ENCODE measurements around the gene GTPBP3. TPM values are rescaled to one million over a fixed set of nuclear protein-coding genes. Genes with fewer than 3 reads are reported as not detected.

The GTPBP3 gene
- total and polyA plus RNA-seq, 2 of the 13 experiments (the other 11 are each of a cell fraction or from before 2014, with no cell fraction given) = 17.5 to 30.0 TPM

DNA sequence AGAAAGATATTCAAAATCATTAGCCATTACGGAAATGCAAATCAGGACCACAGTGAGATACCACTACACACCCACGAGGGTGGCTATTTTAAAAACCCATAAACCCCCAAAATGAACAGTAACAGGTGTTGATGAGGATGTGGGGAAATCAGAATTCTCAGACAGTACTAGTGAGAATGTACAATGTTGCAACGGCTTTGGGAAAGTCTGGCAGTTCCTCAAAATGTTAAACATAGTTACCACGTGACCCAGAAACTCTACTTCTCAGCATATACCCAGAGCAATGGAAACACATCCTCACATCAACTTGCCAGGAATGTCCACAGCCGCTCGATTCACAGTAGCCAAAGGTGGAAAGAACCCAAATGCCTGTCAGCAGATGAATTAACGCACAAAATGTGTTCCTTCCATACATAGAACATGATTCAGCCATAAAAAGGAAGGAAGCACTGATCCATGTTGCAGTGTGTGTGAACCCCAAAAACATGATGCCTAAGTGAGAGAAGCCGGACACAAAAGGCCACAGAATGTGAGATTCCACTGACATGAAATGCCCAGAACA, 32.8 kb downstream of the GTPBP3 start:
- in situ Hi-C loops (cut with HindIII; ENCODE audit: extremely low pct_ligation_motif_present, low pct_unique_long_range_greater_than_20kb) = no loop called here
- intact Hi-C loops (cut with micrococcal nuclease; ENCODE audit: unreplicated experiment) = no loop called here

More for the DNA sequence above, 32.8 kb downstream of the GTPBP3 start:
- Histone ChIP-seq H3K27me3 (ENCODE audit: control insufficient read depth in 1 of 2, insufficient read depth in 2 of 2, low read length in 2 of 2) (peaks cover 0 to 3% of the 10 kb centered on the region in 2 experiments; a peak in 1 of 5 replicates), H3K4me1 (ENCODE audit: insufficient read depth, low read length) (no peaks in the 10 kb centered on the region), H3K79me2 (ENCODE audit: insufficient read depth, low read length) (no peaks in the 10 kb centered on the region), H3K4me2 (ENCODE audit: low read depth, low read length) (no peak overlapping the region), H2AFZ (ENCODE audit: low read length) (no peak overlapping the region), H4K20me1 (ENCODE audit: insufficient read depth, low read length) (no peaks in the 10 kb centered on the region), H3K4me3 (replicated peaks in 1 of 3; ENCODE audit: insufficient read depth in 1 of 3, low read depth in 2 of 3, low read length in 3 of 3) (no peak overlapping the region), H3K27ac (ENCODE audit: extremely low read length, insufficient read depth, low read length) (no peak overlapping the region), H3K9ac (ENCODE audit: insufficient read depth, low read depth, low read length) (no peak overlapping the region), H3K36me3 (replicated peaks in 1 of 2; ENCODE audit: control insufficient read depth in 1 of 2, insufficient read depth in 2 of 2, low read length in 2 of 2) (no peaks in the 10 kb centered on the region), H3K9me3 (ENCODE audit: low read length) (no peaks in the 10 kb centered on the region)
- DNase-seq (ENCODE audit: low spot score) (no peak), FAIRE-seq (no peak), ATAC-seq (no peak)
- 24% methylated on average over 8 of the region's 8 CpGs for WGBS (ENCODE audit: low lambda C conversion rate)
- CTCF ChIA-PET (ENCODE audit: low intra/inter-chr PET ratio, low total read pairs) = no interaction called here
- POLR2A ChIA-PET = no interaction called here
- no TSS peak for BruUV-seq (replicated peaks)
- TF ChIP-seq RAD51 (IDR thresholded peaks at IDR 0.05; ENCODE audit: borderline replicate concordance) (peak; percentile 34; the same call in 1 of the 2 replicates), USF2 (IDR thresholded peaks at IDR 0.05; ENCODE audit: low read depth, low read length) (peak; percentile 43; the same call in 1 of the 2 replicates), USF2 (CRISPR knock-in tag; IDR thresholded peaks at IDR 0.05; ENCODE audit: borderline replicate concordance) (no peak), NPAS2 (CRISPR knock-in tag; IDR thresholded peaks at IDR 0.05; ENCODE audit: borderline replicate concordance) (no peak)
